ENCODE measurements around the gene HPCAL4. TPM values are rescaled to one million over a fixed set of nuclear protein-coding genes. Genes with fewer than 3 reads are reported as not detected.

HPCAL4 gene
- total RNA-seq, 4 donors from 2014 or later = 0.11 to 0.83 (median 0.29) TPM

DNA sequence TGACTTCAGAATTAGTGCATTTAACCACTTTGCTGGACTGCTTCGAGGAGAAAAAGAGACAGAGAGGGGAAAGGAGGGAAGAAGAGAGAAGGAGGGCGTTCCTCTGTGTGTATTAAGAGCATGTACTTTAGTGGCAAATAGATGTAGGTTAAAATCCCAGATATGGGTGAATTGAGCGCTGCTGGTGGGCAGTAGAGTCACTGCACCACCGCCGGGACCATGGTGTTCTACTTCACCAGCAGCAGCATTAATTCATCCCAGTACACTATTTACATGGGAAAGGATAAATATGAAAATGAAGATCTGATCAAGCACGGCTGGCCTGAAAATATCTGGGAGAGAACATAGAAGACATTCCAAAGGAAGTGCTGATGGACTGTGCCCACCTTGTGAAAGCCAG is 26.6 kb upstream of the HPCAL4 start:
- H3K27me3 ChIP-seq = no peaks in the 10 kb centered on the region
- no peaks in the 10 kb centered on the region for H3K9me3 ChIP-seq
- no peak overlapping the region for H3K4me3 ChIP-seq (replicated peaks in 1 of 3)
- intact Hi-C loops (cut with DNase I) = loop anchor here (5.0 kb wide), 1 partner anchor 111 kb away; no protein-coding TSS in a partner anchor
- H3K36me3 ChIP-seq = no peaks in the 10 kb centered on the region
- no peaks in the 10 kb centered on the region for H3K4me1 ChIP-seq
- TF ChIP-seq, protein P1, sequence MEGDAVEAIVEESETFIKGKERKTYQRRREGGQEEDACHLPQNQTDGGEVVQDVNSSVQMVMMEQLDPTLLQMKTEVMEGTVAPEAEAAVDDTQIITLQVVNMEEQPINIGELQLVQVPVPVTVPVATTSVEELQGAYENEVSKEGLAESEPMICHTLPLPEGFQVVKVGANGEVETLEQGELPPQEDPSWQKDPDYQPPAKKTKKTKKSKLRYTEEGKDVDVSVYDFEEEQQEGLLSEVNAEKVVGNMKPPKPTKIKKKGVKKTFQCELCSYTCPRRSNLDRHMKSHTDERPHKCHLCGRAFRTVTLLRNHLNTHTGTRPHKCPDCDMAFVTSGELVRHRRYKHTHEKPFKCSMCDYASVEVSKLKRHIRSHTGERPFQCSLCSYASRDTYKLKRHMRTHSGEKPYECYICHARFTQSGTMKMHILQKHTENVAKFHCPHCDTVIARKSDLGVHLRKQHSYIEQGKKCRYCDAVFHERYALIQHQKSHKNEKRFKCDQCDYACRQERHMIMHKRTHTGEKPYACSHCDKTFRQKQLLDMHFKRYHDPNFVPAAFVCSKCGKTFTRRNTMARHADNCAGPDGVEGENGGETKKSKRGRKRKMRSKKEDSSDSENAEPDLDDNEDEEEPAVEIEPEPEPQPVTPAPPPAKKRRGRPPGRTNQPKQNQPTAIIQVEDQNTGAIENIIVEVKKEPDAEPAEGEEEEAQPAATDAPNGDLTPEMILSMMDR (IDR thresholded peaks at IDR 0.05) = no peak
- no peak for TF ChIP-seq POLR2A (IDR thresholded peaks at IDR 0.05)
- no peak for DNase-seq
- no peak overlapping the region for H3K27ac ChIP-seq
- WGBS, 2 donors = 43 to 48% methylated on average over 6 of the region's 6 CpGs

DNA sequence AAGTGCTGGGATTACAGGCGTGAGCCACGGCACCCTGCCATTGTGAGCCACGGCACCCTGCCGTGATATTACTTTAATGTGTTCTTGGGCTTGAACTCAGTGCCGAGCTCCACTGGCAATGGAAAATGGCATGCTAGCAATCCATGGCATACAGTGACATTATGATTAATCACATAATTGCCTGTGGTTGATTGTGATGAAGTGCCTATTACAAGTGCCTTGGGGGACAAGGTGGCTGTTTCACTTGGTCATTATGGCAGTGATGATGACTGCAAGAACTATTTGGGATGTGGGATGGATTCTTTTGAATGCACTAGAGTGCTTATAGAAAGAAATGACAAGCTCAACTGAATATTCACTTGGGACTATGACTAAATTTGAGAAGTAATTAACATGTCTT is 22.3 kb upstream of the HPCAL4 start:
- TF ChIP-seq, protein P1 (IDR thresholded peaks at IDR 0.05) = no peak
- TF ChIP-seq POLR2A (IDR thresholded peaks at IDR 0.05) = no peak
- no peak overlapping the region for H3K4me3 ChIP-seq (replicated peaks in 1 of 3)
- no peaks in the 10 kb centered on the region for H3K9me3 ChIP-seq
- no peak overlapping the region for H3K27ac ChIP-seq
- no peak for DNase-seq
- WGBS, 2 donors = 84 to 89% methylated on average over 4 to 5 of the region's 5 CpGs
- no peaks in the 10 kb centered on the region for H3K4me1 ChIP-seq
- H3K27me3 ChIP-seq = no peaks in the 10 kb centered on the region
- no peaks in the 10 kb centered on the region for H3K36me3 ChIP-seq
- intact Hi-C loops (cut with DNase I) = no loop called here

DNA sequence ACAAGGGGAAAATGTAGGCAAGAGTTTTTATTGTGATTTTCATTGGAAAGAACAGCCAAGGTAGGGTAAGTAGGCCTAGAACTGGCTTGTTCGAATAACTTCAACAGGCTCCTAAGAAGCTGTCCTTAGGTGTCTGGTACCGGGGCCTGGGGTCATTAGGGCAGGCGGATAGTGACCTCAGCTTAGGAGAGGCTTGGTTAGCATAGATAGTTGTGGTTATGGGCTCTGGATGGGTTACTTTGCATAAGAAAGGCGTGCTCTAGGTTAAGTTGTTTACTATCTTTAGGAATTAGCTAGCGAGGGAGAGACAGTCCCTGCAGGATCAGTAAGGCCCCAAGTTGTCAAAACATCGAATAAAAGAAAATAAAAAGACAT is 20.7 kb upstream of the HPCAL4 start:
- Histone ChIP-seq H3K27me3 (no peaks in the 10 kb centered on the region), H3K4me1 (no peaks in the 10 kb centered on the region), H3K27ac (no peak overlapping the region), H3K36me3 (no peaks in the 10 kb centered on the region), H3K4me3 (replicated peaks in 1 of 3) (no peak overlapping the region), H3K9me3 (no peaks in the 10 kb centered on the region)
- 76 to 78% methylated on average over 6 of the region's 6 CpGs for WGBS, 2 donors
- TF ChIP-seq POLR2A (IDR thresholded peaks at IDR 0.05) = no peak
- TF ChIP-seq, protein P1 (IDR thresholded peaks at IDR 0.05) = no peak
- DNase-seq = no peak
- intact Hi-C loops (cut with DNase I) = no loop called here

DNA sequence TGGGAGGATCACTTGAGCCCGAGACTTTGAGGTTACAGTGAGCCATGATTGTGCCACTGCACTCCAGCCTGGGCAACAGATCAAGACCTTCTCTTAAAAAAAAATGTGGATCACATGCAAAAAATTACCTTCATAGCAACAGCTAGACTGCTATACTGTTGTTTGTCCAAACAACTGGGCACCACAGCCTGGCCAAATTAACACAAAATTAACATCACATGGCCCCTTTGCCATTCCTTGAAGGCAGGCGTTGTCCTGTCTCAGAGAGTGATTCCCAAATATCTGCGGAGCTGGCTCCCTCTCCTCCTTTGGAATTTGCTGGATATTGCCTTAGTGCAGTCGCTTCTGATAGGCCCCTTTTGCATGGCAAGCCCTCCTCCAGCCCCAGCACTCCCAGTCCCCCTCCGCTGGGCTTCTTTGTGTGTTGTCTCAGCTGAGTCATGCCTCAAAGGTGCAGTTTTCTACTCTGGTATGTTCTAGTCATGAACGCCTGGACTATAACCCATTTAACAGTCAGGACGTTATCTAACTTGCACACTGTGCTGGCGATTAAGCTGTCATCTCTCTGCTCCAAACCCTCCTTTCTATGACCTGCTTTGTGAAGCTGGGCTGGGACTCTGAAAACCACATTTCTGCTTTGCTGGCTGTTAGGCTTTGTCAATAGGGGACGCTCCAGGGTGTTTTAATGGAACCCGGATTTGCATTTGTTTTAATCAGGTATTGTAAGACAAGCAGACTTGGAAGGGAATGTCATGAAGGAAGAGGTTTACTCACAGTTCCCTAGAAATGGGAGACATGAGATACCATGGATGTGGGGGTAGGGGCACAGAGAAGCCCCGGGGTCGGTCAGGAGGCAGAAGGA is 20.1 kb upstream of the HPCAL4 start:
- no peak for DNase-seq
- WGBS, 2 donors = 77 to 78% methylated on average over 12 of the region's 12 CpGs
- intact Hi-C loops (cut with DNase I) = no loop called here
- Histone ChIP-seq H3K36me3 (no peaks in the 10 kb centered on the region), H3K27me3 (no peaks in the 10 kb centered on the region), H3K9me3 (no peaks in the 10 kb centered on the region), H3K4me3 (replicated peaks in 1 of 3) (no peak overlapping the region), H3K27ac (no peak overlapping the region), H3K4me1 (no peaks in the 10 kb centered on the region)
- TF ChIP-seq POLR2A (IDR thresholded peaks at IDR 0.05) = no peak
- TF ChIP-seq, protein P1 (IDR thresholded peaks at IDR 0.05) = no peak

DNA sequence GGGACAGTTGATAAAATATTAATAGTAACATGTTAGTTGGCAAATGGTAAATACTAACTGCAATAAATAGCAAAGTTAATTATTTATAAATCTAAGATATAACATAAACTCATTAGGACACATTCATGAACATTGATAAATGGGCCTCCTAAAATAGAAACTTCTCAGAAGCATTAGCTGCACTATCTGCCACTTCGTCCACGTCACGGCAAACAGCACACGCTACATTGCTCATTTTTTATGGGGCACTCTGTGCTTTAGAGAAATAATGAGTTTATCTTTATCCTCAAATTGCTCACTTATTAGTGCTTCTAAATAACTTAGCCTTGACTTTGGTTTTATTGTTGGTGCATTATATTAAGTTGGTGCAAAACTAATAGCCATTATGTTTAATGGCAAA is 16.3 kb upstream of the HPCAL4 start:
- no peaks in the 10 kb centered on the region for H3K27me3 ChIP-seq
- intact Hi-C loops (cut with DNase I) = no loop called here
- TF ChIP-seq, protein P1 (IDR thresholded peaks at IDR 0.05) = no peak
- TF ChIP-seq POLR2A (IDR thresholded peaks at IDR 0.05) = no peak
- 92 to 95% methylated on average over 4 of the region's 4 CpGs for WGBS, 2 donors
- H3K4me1 ChIP-seq = no peaks in the 10 kb centered on the region
- DNase-seq = no peak
- no peak overlapping the region for H3K4me3 ChIP-seq (replicated peaks in 1 of 3)
- H3K36me3 ChIP-seq = no peaks in the 10 kb centered on the region
- no peak overlapping the region for H3K27ac ChIP-seq
- no peaks in the 10 kb centered on the region for H3K9me3 ChIP-seq

All from thyroid gland (tissue), 4 donors.